Right ventricle myocardium superior (tissue), 1 donor: ENCODE results near the gene AHCTF1. TPM values are rescaled to one million over a fixed set of nuclear protein-coding genes. Genes with fewer than 3 reads are reported as not detected.

Source experiments
- ATAC-seq: fragments of 200-7000 bp; cut with Tn5 transposase; one replicate; pipeline ENCODE4 v1.9.1; 2020; ENCODE audit warnings: mild to moderate bottlenecking; ENCODE audit not compliant: poor library complexity
- DNase-seq: peaks from one replicate; pipeline ENCODE4 v3.0.0-alpha.2; 2020
- intact Hi-C: fragments of 100-400 bp; cut with DNase I; formaldehyde crosslinking; loops from one replicate; pipeline ENCODE4 v1.11.2; 2022
- total RNA-seq: library from RNA; stranded (reverse); fragmentation: NEBNext Ultra II Directional; extraction: Animal tissue kit (Norgen Biotek cat#: 25700); gene quantifications from one replicate; pipeline ENCODE4 v1.2.1, GENCODE V29; 2021
- donor health status: DM: no; HTN: yes; CAD: no; lungs with severe emphysema.

AHCTF1 gene
- total RNA-seq, 1 donor from 2014 or later: 19.7 TPM

DNA sequence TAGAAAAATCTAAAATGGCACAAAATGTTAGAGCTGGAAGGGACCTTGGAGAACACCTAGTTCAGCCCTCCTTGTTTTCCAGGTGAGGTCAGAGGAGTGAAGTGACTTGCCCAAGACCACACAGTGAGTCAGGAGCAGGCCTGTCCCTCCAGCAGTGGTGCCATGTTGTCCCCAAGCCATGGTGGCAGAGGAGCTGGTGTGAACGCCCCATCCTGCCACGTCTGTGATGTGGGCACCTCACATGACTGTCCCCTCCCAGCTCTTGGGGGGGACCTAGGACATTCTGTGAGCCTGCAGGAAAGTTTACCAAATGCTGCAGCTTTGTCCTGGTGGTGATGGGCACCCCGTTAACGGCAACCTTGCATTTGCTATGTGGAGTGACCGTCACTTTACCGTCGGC is 141.4 kb downstream of the AHCTF1 start:
- intact Hi-C loops: no loop called here
- ATAC-seq (no peak), DNase-seq (no peak)

DNA sequence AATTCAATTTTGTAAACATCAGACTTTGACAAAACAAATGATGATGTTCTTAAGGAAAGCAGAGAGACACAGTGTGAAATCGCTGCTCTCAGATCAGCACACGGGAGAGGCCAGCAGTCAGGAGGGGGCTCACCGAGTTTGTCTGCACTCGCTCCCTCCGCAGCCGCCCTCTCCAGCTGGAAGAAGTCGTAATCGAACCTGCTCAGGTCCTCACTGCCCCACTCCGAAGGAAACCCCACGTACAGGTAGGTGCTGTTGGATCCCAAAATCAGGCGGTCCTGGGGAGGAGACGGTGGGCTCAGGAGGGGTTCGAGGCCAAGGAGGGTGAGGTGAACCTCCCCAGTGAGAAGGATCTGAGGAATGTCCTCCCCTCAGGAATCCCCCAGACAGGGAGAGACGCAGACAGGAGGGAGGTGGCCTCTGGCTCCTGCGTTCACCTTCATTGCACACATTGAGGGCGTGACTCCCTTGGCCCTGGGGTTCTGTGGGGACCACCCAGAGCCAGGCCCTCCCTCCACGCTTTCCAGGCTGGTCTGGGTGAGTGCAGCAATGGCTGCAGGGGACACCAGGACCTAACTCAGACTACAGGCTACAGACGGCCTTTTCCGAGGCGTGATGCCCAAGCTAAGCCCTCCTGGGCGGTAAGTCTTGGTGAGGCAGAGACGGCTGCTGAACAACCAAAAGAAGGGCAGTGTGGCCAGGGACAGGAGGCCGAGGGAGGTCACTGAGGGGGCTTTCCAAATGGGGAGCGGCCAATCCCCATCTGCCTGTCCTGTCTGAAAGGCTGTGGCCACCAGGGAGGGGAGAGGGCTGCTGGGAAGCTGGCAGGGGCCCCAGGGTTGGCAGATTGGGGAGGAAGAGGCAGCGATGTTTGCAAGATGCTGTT is 142.1 kb downstream of the AHCTF1 start:
- ATAC-seq: no peak
- intact Hi-C loops: no loop called here
- no peak for DNase-seq

Other genes starting within 250 kb of the AHCTF1 start
- 27.6 TPM for gene SCCPDH, start 207.5 kb downstream of the AHCTF1 start, total RNA-seq
- gene ZNF695, start 76.1 kb upstream of the AHCTF1 start, total RNA-seq: not detected
- gene ZNF670, start 146.9 kb upstream of the AHCTF1 start, total RNA-seq: 1.3 TPM
- 3.1 TPM for gene ZNF669, start 172.4 kb upstream of the AHCTF1 start, total RNA-seq
- 6.7 TPM for gene ZNF124, start 240.1 kb upstream of the AHCTF1 start, total RNA-seq